GM18519 (cell line): ENCODE measurements around the gene VSTM2A.
A peak's percentile ranks its signal among the peaks of the same experiment; 100 is the strongest.

ENCODE experiments used
- ATAC-seq: cut with Tn5 transposase; IDR thresholded peaks from one replicate; pipeline ENCODE4 v1.9.1; 2021; ENCODE audit warnings: mild to moderate bottlenecking, moderate library complexity; ENCODE audit not compliant: unreplicated experiment, low FRiP score

The VSTM2A gene

DNA sequence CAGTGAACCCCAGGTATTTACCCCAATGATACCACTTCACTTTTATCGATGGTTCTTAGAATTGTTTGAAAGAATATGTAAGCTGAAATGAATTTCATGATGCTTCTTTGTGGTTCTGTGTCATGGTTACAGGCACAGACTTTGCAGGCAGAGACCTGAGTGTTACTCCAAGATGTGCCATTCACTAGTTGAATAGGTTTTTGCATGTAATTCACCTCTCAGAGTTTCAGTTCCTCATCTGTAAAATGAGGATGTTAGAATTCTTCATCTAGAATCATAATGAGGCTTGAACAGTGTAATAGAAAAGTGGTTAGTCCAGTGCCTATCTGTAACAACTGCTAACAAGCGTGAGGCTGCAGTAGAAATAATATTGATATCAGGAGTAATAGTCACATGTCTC is 54.6 kb downstream of the VSTM2A start:
- peak; percentile 100 for ATAC-seq

DNA sequence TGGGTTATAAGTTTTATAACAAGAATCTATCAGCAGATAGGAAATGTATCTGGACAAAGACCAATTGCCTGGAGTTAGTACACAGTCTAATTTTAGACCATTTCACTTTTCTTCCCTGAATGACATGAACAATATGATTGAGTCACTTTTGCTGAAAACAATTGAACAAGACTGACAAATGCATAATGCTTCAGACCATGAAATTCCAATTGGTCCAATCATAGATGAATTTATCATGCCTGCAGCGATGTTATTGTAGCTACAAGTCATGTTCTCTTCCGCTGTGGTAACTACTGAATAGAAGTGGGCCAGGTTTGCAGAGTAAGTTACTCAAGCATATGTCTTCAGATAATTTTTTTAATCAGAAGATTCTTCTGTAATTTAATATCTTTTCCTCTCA is 73.4 kb downstream of the VSTM2A start:
- no peak for ATAC-seq
